HG02678 (cell line): ENCODE data around the gene CCDC185.

Experiments
- ATAC-seq: cut with Tn5 transposase; IDR thresholded peaks from one replicate; pipeline ENCODE4 v1.9.1; 2021; ENCODE audit warnings: mild to moderate bottlenecking, moderate library complexity; ENCODE audit not compliant: unreplicated experiment

Gene CCDC185

GRCh38 chr1:223429821-223430220 is 36.6 kb downstream of the CCDC185 start:
- no peak for ATAC-seq

GRCh38 chr1:223430236-223430635 is 37.0 kb downstream of the CCDC185 start:
- ATAC-seq, result no peak

- ATAC-seq, result no peak
These were observed 43.9 kb downstream of the CCDC185 start for GRCh38 chr1:223437151-223437550.

- ATAC-seq, result no peak
These were observed 50.2 kb downstream of the CCDC185 start for GRCh38 chr1:223443397-223443796.

DNA sequence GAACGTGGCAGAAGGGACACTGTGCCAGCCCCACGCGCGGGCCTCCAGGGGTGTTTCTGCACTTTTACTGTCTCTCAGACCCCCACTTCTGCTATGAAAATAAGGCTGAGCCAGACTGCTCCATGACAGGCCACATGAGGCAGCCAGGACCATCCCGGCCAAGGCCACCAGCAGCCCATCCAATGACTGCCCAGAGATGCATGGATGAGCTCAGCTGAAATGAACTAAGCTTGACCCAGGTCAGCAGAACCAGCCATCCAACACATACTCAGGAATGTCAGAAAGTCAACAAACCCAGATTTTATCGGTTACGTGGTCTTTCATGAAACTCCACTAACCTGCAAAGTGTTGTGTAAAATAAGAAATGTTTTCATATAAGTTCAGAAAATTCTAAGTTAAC is 51.2 kb downstream of the CCDC185 start:
- no peak for ATAC-seq
